Activated CD4-positive, alpha-beta memory T cell treated with anti-CD3 and anti-CD28 coated beads for 36 hours (primary cell): ENCODE measurements around the gene CATSPERD. TPM values are rescaled to one million over a fixed set of nuclear protein-coding genes. Genes with fewer than 3 reads are reported as not detected.

Source experiments
- total RNA-seq, 2 experiments: library from RNA; stranded (reverse); gene quantifications; one replicate each; pipeline ENCODE4 v1.2.3, GENCODE V29; 2021

The CATSPERD gene
- total RNA-seq, 2 experiments from 2014 or later, result not detected

Other genes with a start within 250 kb of the CATSPERD start
- 1 to 10 TPM; 1.0 to 1.1 TPM for gene TINCR, start 152.7 kb upstream of the CATSPERD start, total RNA-seq
- gene SAFB2, start 97.9 kb upstream of the CATSPERD start, total RNA-seq, result 10 to 100 TPM; 63.5 to 76.4 TPM
- gene SAFB, start 97.6 kb upstream of the CATSPERD start, total RNA-seq, result 100 to 1,000 TPM; 103 to 113 TPM
- 10 to 100 TPM; 50.9 to 55.3 TPM for gene MICOS13, start 40.1 kb upstream of the CATSPERD start, total RNA-seq
- gene HSD11B1L, start 39.6 kb upstream of the CATSPERD start, total RNA-seq, result 1 to 10 TPM; 3.8 to 4.1 TPM
- gene RPL36, start 30.3 kb upstream of the CATSPERD start, total RNA-seq, result 1,000 to 10,000 TPM; 1,487 to 1,524 TPM
- 100 to 1,000 TPM; 178 to 181 TPM for gene LONP1, start 491 bp upstream of the CATSPERD start, total RNA-seq
- 1 to 10 TPM; 2.2 to 2.6 TPM for gene PRR22, start 64.1 kb downstream of the CATSPERD start, total RNA-seq
- gene DUS3L, start 70.5 kb downstream of the CATSPERD start, total RNA-seq, result 10 to 100 TPM; 41.9 to 44.4 TPM
- under 1 TPM; 0.22 to 0.97 TPM for gene NRTN, start 84.4 kb downstream of the CATSPERD start, total RNA-seq
- not detected for gene FUT6, start 119.1 kb downstream of the CATSPERD start, total RNA-seq
- not detected for gene FUT3, start 130.8 kb downstream of the CATSPERD start, total RNA-seq
- under 1 TPM; 0.15 to 0.24 TPM for gene FUT5, start 149.9 kb downstream of the CATSPERD start, total RNA-seq
- 100 to 1,000 TPM; 224 to 226 TPM for gene NDUFA11, start 183.2 kb downstream of the CATSPERD start, total RNA-seq
- gene VMAC, start 184.2 kb downstream of the CATSPERD start, total RNA-seq, result 1 to 10 TPM; 2.9 to 3.3 TPM
- 1 to 10 TPM; 3.7 to 3.9 TPM for gene CAPS, start 193.6 kb downstream of the CATSPERD start, total RNA-seq